Fibroblast of skin of abdomen (primary cell): ENCODE measurements around the gene PCNX1.
A peak's percentile ranks its signal among the peaks of the same experiment; 100 is the strongest.

Experiments used
- DNase-seq: peaks from one replicate; pipeline ENCODE4 v3.0.0-alpha.2; 2013

PCNX1 gene

GRCh38 chr14:70889555-70889954, 17.7 kb upstream of the PCNX1 start:
- DNase-seq, result no peak

- no peak for DNase-seq
These were observed 16.2 kb upstream of the PCNX1 start for GRCh38 chr14:70890826-70891659.

DNA sequence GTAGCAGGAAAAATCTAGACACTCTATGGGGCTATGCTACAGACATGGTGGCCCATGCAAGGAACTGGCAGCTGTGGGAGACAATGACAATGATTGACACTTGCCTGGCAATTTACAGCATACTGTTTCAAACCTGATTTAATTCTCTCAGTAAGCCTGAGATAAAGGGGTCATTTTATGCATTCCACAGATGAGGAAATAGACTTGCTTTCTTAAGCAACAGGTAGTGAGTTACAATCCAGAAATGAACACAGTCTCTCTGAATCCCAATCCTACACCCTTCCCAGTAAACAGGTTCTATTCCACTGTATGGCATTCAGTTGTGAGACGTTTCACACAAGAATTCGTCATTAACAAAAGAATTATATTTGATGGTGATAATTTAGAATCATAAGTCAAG, 15.5 kb upstream of the PCNX1 start:
- no peak for DNase-seq

DNA sequence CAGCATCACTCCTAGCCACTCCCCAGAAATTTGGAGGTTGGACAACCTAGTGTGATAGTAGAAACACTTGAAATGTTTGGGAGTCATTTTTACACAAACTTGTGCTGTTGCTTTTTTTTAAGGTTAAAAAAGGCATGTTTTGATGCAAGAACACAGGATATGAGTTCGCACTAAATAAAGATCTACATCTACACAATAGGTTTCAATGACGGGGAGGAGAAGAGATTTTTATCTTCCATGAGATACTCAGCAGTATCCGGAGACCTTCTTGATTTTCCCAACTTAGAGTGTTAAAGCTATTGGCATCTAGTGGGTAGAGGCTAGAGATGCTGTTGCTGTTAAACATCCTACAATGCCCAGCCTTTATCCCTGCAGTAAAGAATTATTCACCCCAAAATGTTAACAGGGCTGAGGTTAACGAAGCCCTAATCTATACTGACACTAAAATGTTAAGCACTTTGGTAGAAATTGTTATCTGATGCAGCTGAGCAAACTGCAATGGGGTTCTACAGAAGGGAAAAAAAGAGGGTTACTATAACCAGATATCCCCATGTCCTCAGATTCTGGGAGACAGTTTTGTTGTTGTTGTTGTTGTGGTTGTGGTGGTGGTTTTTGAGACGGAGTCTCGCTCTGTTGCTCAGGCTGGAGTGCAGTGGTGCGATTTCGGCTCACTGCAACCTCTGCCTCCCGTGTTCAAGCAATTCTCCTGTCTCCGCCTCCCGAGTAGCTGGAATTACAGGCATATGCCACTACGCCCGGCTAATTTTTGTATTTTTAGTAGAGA, 14.0 kb upstream of the PCNX1 start:
- DNase-seq, result no peak

GRCh38 chr14:70893858-70894291, 13.4 kb upstream of the PCNX1 start:
- no peak for DNase-seq

DNA sequence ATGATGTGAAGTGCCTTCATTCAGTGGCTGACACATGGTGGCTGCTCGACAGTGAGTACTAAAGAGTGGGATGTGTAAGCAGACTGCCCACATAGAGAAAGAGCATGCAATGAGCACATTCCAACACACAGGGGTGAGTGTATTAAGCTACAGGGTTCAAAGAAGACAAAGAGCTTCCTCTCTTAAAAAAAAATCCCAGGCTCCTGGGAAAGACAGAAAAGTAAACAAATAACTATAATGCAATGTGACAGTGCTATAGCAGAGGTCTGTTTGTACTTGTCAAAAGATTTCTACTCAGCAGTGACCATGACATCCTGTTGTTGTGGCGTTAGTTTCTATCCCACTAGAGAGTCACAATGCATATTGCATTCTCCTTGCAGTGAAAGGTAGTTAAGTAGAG, 12.4 kb upstream of the PCNX1 start:
- no peak for DNase-seq

DNA sequence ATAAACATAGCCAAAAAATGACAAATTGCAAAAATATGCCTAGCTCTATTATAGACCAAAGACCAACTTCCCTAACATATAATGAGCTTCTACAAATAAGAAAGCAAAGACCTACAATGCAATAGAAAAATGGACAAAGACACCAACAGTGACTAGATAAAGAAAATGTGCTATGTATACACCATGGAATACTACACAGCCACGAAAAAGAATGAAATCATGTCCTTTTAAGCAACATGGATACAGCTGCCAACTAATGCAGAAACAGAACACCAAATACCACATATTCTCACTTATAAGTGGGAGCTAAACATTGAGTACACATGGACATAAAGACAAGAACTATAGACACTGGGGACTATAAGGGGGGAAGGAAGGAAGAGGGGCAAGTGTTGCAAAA, 10.9 kb upstream of the PCNX1 start:
- no peak for DNase-seq

DNA sequence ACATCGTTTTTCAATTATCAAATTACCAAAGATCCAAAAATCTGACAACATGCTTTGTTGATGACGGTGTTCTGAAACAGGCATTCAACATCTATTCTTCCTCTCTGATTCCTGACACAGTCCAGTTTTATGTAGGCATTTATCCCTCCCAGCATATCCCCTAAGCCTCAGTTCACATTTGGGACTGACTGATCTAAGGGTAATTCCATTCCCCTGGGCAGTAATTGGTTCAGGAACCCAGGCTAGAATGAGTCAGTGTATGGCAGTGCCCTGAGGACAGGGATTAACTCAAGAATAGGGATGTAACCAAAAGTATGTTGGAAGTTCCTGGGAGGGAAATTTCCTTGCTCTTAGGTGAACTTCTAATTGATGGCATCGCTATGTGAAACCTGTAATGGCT, 10.3 kb upstream of the PCNX1 start:
- DNase-seq, result no peak

DNA sequence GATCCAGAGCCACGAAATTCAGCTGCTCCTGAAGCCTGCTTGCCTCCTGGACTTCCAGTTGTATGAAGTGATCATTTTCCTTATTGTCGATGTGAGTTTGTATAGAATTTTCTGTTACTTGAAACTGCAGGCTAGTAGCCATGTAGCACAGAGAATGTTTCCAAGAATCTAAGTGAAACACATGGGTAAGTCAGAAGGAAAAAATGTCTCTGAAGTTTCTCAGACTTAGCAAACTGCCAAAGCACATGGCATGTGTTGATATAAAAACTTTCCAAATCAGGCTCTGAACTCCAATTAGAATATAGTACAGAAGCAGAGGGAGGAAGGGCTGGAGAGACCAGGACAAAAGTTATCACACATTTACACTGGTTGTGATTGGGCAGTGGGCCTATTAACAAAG, 9.8 kb upstream of the PCNX1 start:
- DNase-seq, result peak; percentile 88

GRCh38 chr14:70898111-70898745, 9.0 kb upstream of the PCNX1 start:
- peak; percentile 61 for DNase-seq

DNA sequence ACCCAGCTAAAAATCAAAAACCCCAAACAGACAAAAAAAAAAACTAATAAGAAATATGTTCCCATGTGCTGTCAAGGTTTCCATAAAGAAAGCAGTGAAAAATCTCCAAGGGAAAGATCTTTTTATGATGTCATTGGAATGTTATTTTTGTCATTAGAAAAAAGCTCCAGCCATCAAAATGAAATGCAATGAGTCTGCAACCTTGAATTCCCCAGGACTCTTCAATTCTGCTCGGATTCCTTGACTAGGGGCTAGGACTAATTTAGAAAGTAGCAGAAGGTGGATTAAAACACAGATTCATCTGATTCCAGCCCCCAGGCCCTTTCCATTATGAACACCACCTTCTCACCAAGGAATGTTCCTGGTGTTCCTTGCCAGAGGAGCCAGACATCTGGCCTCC, 6.0 kb upstream of the PCNX1 start:
- DNase-seq, result peak; percentile 82

DNA sequence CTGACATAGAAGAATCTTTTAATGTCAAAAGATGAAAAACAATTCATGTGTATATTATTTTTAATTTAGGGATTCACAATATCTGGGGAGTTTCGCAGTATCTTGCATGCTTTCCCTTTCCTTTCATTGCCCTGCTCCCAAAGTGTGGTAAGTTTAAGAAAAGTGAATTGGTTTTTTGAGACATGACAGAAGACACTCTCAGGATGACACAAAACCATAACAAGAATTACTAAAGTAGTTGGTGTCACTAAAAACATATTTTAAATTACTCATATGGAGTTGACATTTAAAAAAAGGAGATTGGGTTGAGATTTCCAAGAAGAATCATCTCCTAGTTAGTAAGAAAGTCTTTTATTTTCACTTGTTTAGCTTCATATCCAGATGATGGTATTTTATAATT, 5.1 kb upstream of the PCNX1 start:
- DNase-seq, result no peak

DNA sequence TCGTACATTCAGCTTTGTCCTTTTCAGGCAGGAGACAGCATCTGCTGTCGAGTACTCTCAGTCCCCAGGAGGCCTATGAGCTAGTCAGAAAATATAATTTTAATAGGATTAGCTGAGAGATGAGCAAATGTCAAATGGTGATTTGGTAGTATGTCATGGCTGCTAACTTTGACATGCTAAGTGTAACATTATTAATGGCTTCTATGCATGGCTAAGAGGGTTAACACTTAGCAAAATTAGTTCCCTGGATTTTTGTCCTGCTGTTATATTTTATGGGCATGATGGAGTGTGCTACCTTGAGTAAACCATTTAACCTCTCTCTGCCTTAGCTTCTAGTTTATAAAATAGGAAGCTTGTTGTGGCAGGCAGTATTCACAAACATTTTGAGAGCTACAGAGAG, 2.9 kb upstream of the PCNX1 start:
- DNase-seq, result no peak

- peak; percentile 82 for DNase-seq
These were observed 2.0 kb upstream of the PCNX1 start for GRCh38 chr14:70905301-70905700.

- DNase-seq, result no peak
These were observed 475 bp upstream of the PCNX1 start for GRCh38 chr14:70906793-70907175.

DNA sequence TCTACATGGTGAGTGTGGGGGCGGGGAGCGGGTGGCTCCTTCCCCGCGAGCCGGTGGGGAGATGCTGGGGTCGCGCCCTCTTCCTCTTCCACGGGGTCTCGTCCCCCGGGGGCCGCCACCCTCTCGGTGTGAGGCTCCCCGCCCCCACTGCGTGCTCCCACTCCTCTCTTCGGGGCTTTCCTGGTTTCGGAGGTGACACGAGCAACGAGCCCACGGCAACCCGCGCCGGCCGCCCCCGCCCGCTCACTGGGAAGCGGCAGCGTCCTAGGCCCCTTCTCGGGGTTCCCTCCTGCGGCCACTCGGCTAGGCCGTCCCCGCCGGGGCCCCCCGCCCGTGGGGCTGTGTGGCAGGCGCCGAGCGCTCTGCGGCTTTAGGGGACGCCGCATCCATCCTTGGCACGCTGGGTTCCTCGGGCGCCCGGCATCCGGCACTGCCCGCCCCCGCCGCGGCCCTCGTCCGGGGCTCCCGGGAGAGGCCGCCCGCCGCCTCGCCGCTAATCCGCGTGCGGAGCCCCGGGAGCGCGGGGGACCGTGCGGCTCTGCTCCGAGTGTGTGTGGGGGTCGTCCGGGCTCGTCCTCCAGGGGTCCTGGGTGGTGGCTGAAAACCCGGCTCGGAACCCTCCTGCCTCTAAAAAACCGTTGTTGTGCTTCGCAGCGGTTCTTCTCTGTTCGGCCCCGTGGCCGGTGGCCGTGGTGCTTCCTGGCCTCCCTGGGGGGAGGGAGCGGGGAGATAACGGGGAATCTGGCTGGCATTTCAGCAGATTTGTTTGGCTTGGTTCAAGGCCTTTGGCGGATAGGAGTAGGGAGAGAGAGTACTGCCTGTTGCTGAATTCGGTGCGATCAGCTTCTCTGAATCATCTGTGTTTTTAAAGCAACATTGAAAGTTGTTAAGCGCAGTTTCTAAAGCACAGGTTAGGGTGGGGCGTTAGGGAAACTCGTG, 1.0 kb downstream of the PCNX1 start:
- DNase-seq, result no peak

DNA sequence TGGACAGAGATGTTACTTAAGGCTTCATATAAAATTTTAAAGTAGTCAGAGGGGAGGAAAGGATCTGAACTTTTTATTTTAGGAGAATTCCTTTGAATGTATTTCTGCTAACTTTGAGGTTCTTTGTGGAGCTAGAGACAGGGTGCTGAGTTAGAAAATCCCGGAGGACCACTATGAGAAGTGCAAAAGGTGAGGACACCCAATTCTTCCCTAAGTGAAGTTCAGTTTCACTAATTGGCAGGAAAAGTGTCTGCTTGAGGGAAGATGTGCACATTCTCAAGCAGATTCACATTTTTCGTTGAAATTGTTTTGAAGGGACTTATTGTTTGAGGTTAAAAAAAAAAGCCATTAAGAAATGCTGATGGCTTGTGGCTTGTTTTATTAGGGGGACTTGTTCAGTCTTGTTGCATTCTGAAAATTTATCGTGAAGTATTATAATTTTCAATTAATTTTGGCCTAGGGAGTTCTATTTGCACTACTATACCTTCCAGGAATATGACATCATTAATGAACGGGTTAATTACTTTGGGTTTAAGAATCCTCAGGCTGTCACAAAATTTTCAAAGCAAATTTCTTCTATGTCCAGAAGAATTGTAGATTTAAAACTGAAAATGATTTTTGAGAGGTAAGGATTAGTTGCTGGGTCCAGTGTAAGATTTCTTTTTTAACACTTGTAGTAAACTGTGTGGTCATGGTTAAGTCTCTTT, 1.8 kb downstream of the PCNX1 start:
- no peak for DNase-seq

DNA sequence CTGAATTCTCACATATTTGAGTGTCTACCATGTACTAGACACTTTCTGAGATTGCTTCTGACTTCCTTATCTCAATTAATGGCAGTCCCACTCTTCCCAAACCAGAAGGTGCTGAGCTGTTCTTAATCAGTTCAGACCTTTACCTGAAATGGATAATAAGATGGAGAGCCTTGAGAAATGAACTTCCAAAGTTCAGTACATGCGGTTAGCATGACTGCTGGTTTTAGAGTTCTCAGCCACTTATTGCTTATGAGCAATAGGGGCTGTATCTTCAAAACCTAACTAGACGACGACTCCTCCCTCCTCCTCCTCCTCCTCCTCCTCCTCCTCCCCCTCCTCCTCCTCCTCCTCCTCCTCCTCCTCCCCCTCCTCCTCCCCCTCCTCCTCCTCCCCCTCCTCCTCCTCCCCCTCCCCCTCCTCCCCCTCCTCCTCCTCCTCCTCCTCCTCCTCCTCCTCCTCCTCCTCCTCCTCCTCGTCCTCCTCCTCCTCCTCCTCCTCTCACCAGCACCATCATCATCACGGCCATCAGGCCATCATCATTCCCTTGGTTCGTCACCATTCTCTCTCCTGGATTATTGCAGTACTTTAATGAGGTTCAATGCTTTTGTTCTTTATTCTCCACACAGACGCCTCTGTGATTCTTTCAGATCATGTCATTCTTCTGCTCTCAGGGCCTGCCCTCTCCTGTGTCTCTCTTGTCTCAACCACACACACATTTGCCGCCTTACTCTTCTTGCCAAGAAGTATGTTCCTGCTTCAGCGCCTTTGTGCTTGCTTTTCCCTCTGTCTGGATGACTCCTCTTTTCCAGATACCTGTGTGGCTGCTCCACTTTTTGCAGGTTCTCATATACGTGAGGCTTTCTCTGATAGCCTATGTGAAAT, 2.7 kb downstream of the PCNX1 start:
- no peak for DNase-seq

- DNase-seq, result no peak
These were observed 8.2 kb downstream of the PCNX1 start for GRCh38 chr14:70915415-70915814.

DNA sequence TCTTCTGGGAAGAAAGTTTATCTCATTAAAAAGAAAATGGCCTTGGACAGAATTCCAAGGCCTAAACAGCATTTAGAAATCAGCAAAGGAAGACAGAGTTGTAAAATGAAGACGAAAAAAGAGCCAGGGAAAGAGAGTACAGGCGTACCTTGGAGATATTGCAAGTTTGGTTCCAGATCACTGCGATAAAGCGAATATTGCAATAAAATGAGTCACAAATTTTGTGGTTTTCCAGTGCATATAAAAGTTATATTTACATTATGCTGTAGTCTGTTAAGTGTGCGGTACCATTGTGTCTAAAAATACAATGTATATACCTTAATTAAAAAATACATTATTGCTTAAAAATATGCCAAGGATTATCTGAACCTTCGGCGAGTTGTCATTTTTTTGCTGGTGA, 9.0 kb downstream of the PCNX1 start:
- no peak for DNase-seq

DNA sequence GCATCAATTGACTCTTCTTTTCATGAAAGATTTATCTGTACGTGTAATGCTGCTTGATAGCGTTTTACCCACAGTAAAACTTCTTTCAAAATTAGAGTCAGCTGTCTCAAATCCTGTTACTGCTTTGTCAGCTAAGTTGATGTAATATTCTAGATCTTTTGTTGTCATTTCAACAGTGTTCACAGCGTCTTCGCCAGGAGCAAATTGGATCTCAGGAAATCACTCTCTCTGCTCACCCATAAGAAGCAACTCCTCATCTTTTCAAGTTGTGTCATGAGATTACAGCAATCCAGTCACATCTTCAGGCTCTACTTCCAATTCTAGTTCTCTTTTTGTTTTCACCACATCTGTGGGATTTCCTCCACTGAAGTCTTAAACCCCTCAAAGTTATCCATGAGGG, 9.5 kb downstream of the PCNX1 start:
- no peak for DNase-seq
